ENCODE measurements around the gene EEF1B2.

DNA sequence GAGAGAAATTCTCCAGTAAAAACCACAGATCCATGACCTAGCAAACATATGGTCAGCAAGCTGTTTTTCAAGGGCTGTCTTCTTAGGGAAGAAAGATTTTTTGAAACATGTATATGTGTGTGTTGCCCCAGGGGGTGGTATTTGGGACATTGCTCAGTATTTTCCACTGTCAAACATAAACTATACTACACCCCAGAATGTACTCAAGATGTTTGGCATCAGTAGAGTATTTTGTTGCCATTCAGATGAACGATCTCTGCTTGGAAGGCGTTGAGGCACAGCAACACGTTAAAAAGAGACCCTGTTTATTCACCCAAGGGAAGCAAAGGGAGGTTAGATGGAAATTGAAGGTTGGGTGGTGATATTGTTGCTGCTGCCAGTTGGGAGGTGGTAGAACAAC is 30.0 kb downstream of the EEF1B2 start:
- TF ChIP-seq, protein P1, sequence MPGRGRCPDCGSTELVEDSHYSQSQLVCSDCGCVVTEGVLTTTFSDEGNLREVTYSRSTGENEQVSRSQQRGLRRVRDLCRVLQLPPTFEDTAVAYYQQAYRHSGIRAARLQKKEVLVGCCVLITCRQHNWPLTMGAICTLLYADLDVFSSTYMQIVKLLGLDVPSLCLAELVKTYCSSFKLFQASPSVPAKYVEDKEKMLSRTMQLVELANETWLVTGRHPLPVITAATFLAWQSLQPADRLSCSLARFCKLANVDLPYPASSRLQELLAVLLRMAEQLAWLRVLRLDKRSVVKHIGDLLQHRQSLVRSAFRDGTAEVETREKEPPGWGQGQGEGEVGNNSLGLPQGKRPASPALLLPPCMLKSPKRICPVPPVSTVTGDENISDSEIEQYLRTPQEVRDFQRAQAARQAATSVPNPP (CRISPR knock-in tag; IDR thresholded peaks at IDR 0.05), result no peak
- TF ChIP-seq CHD2 (IDR thresholded peaks at IDR 0.05; ENCODE audit: low read depth, low read length) (no peak), FOXP1 (IDR thresholded peaks at IDR 0.05) (no peak), FOXP1 (CRISPR knock-in tag; IDR thresholded peaks at IDR 0.05) (no peak), RAD21 (CRISPR knock-in tag; IDR thresholded peaks at IDR 0.05) (no peak), ELF4 (CRISPR knock-in tag; IDR thresholded peaks at IDR 0.05; ENCODE audit: borderline replicate concordance) (no peak), NCOA1 (CRISPR knock-in tag; IDR thresholded peaks at IDR 0.05) (no peak)
- TF ChIP-seq, protein P2, sequence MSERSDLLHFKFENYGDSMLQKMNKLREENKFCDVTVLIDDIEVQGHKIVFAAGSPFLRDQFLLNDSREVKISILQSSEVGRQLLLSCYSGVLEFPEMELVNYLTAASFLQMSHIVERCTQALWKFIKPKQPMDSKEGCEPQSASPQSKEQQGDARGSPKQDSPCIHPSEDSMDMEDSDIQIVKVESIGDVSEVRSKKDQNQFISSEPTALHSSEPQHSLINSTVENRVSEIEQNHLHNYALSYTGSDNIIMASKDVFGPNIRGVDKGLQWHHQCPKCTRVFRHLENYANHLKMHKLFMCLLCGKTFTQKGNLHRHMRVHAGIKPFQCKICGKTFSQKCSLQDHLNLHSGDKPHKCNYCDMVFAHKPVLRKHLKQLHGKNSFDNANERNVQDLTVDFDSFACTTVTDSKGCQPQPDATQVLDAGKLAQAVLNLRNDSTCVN (CRISPR knock-in tag; IDR thresholded peaks at IDR 0.05; ENCODE audit: borderline replicate concordance), result no peak
- TF ChIP-seq, protein P3, sequence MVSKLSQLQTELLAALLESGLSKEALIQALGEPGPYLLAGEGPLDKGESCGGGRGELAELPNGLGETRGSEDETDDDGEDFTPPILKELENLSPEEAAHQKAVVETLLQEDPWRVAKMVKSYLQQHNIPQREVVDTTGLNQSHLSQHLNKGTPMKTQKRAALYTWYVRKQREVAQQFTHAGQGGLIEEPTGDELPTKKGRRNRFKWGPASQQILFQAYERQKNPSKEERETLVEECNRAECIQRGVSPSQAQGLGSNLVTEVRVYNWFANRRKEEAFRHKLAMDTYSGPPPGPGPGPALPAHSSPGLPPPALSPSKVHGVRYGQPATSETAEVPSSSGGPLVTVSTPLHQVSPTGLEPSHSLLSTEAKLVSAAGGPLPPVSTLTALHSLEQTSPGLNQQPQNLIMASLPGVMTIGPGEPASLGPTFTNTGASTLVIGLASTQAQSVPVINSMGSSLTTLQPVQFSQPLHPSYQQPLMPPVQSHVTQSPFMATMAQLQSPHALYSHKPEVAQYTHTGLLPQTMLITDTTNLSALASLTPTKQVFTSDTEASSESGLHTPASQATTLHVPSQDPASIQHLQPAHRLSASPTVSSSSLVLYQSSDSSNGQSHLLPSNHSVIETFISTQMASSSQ (IDR thresholded peaks at IDR 0.05; ENCODE audit: low read depth), result no peak
- TF ChIP-seq, protein P3 (CRISPR knock-in tag; IDR thresholded peaks at IDR 0.05; ENCODE audit: borderline replicate concordance), result no peak
